Thoracic aorta (tissue), 2 donors: ENCODE data around the gene FOLR1. TPM values are rescaled to one million over a fixed set of nuclear protein-coding genes. Genes with fewer than 3 reads are reported as not detected.

ENCODE experiments used
- ATAC-seq: fragments of 150-250 bp; one replicate; pipeline ENCODE4 v1.8.0; 2017; ENCODE audit warnings: low read depth; ENCODE audit not compliant: insufficient number of reproducible peaks, low FRiP score
- DNase-seq: peaks from one replicate; pipeline ENCODE4 v3.0.0-alpha.2; 2020; ENCODE audit warnings: low spot score
- H3K27ac ChIP-seq, 2 donors: fragments of 200-600 bp; sonication (generic); 1 replicate in 1 of 2; 2 replicates in 1 of 2; pipeline ENCODE4 v1.5.1; 2016; ENCODE audit warnings: mild to moderate bottlenecking in 2 of 2, moderate library complexity in 2 of 2
- H3K27me3 ChIP-seq: fragments of 200-600 bp; sonication (generic); replicated peaks from 2 replicates; pipeline ENCODE4 v1.6.0; 2016; ENCODE audit warnings: mild to moderate bottlenecking; ENCODE audit not compliant: insufficient read depth
- H3K36me3 ChIP-seq: fragments of 200-600 bp; sonication (generic); one replicate; pipeline ENCODE4 v1.5.1; 2016
- H3K4me1 ChIP-seq, 2 donors: fragments of 200-600 bp; sonication (generic); 1 replicate in 1 of 2; 2 replicates in 1 of 2; pipeline versions ENCODE4 v1.5.1 to v1.6.0; 2016; ENCODE audit warnings: low read depth in 2 of 2, mild to moderate bottlenecking in 1 of 2; ENCODE audit not compliant: control insufficient read depth in 1 of 2
- H3K4me3 ChIP-seq: fragments of 200-600 bp; sonication (generic); 2 replicates; pipeline ENCODE4 v1.5.1; 2016; ENCODE audit warnings: mild to moderate bottlenecking
- H3K9me3 ChIP-seq: fragments of 200-600 bp; sonication (generic); 2 replicates; pipeline ENCODE4 v1.5.1; 2016
- CTCF ChIP-seq: fragments of 200-600 bp; sonication (generic); IDR thresholded peaks from one replicate; pipeline ENCODE4 v1.5.1; 2019; ENCODE audit warnings: antibody characterized with exemption
- total RNA-seq, 2 donors: library from RNA; depleted of rRNA; stranded (reverse); fragments of >200 nt; gene quantifications; one replicate each; pipeline versions ENCODE4 v1.1.0 to v1.2.3, GENCODE V29; 2016

FOLR1 gene
- total RNA-seq, 2 donors from 2014 or later = not detected

- TF ChIP-seq CTCF = no peak
- H3K27me3 ChIP-seq = no peaks in the 10 kb centered on the region
- H3K4me1 ChIP-seq = peaks cover 13 to 31% of the 10 kb centered on the region in 2 donors
- H3K9me3 ChIP-seq = no peaks in the 10 kb centered on the region
- H3K4me3 ChIP-seq = no peak overlapping the region
- no peak for DNase-seq
- no peak for ATAC-seq
- peaks cover 57% of the 10 kb centered on the region for H3K36me3 ChIP-seq
- no peak overlapping the region for H3K27ac ChIP-seq
Measured at GRCh38 chr11:72236083-72236697, 44.2 kb downstream of the FOLR1 start.

GRCh38 chr11:72236774-72237111 is 44.8 kb downstream of the FOLR1 start:
- Histone ChIP-seq H3K27ac (no peak overlapping the region), H3K4me1 (peaks cover 13 to 31% of the 10 kb centered on the region in 2 donors), H3K4me3 (no peak overlapping the region), H3K36me3 (peaks cover 52% of the 10 kb centered on the region), H3K27me3 (no peaks in the 10 kb centered on the region), H3K9me3 (no peaks in the 10 kb centered on the region)
- ATAC-seq (no peak), DNase-seq (no peak)
- TF ChIP-seq CTCF = no peak

GRCh38 chr11:72237112-72237931 is 45.4 kb downstream of the FOLR1 start:
- ATAC-seq (no peak), DNase-seq (no peak)
- Histone ChIP-seq H3K27ac (no peak overlapping the region), H3K4me1 (peaks cover 13 to 31% of the 10 kb centered on the region in 2 donors), H3K27me3 (no peaks in the 10 kb centered on the region), H3K4me3 (no peak overlapping the region), H3K36me3 (peaks cover 46% of the 10 kb centered on the region), H3K9me3 (no peaks in the 10 kb centered on the region)
- TF ChIP-seq CTCF = no peak

GRCh38 chr11:72238040-72238450 is 46.1 kb downstream of the FOLR1 start:
- Histone ChIP-seq H3K36me3 (peaks cover 39% of the 10 kb centered on the region), H3K27ac (no peak overlapping the region), H3K4me3 (no peak overlapping the region), H3K27me3 (no peaks in the 10 kb centered on the region), H3K4me1 (peaks cover 13 to 31% of the 10 kb centered on the region in 2 donors), H3K9me3 (no peaks in the 10 kb centered on the region)
- peak; percentile 59 for ATAC-seq
- peak; percentile 61 for TF ChIP-seq CTCF
- DNase-seq = no peak

- Histone ChIP-seq H3K27me3 (no peaks in the 10 kb centered on the region), H3K4me1 (peaks cover 13 to 33% of the 10 kb centered on the region in 2 donors), H3K9me3 (no peaks in the 10 kb centered on the region), H3K27ac (no peak overlapping the region), H3K36me3 (peaks cover 32% of the 10 kb centered on the region), H3K4me3 (peak overlapping the region; percentile 69)
- DNase-seq = no peak
- no peak for ATAC-seq
- TF ChIP-seq CTCF = no peak
Measured at GRCh38 chr11:72238492-72239312, 46.8 kb downstream of the FOLR1 start.
